ENCODE measurements around the gene TYW1. TPM values are rescaled to one million over a fixed set of nuclear protein-coding genes. Genes with fewer than 3 reads are reported as not detected.
"Not testable (repeated sequence)": the region's sequence is repeated elsewhere in the genome, so short reads cannot be mapped to it uniquely, and the experiment has no call there.

Gene TYW1
- total RNA-seq, 2 donors from 2014 or later = 11.1 to 16.2 TPM

DNA sequence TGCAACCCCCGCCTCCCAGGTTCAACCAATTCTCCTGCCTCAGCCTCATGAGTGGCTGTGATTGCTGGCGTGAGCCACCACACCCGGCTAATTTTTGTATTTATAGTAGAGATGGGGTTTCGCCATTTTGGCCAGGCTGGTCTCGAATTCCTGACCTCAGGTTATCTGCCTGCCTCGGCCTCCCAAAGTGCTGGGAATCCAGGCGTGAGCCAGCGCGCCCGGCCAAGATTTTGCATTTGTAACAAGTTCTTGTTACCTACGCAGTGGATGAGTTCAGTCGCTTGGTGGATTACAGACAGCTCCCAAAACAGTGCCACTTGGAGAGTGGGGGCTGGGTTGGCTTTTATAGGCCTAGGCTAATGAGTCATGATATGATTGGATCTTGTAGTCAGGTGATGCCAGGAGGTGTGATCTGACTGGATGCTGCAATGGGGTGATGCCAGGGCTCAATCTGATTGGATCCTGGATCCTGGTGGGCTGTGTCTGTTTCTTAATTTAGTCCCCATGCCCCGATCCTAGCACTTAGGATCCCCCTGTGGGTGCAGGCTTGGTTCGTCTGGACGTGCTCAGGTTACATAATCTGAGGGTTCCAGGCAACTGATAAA, 21.5 kb upstream of the TYW1 start:
- no peak for ATAC-seq (replicated peaks)
- Mint-ChIP-seq H3K27me3 (no peaks in the 10 kb centered on the region), H3K4me3 (no peak overlapping the region), H3K36me3 (ENCODE audit: low read depth) (no peaks in the 10 kb centered on the region), H3K9me3 (peaks cover 5% of the 10 kb centered on the region), H3K4me1 (no peaks in the 10 kb centered on the region), H3K27ac (no peak overlapping the region)

DNA sequence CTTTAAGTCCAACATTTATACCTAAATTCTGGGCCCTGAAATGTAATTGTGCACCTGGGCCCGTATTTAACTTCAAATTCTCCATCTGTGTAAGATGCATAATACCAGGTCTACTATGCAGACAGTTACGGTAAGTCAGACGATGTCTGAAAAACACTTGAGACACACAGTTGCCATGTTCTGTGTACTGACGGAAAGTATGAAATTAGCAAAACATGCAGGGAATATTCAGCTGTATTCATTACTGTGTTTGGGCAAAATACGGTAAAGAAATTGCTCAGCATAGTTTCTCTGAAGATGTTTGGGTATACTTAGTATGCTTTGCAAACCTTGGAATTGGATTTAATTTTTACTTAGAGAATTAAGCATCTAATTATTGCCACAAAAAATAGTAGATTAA, 18.3 kb upstream of the TYW1 start:
- H3K9me3 Mint-ChIP-seq = peaks cover 12% of the 10 kb centered on the region
- H3K27ac Mint-ChIP-seq; H3K27me3 Mint-ChIP-seq; H3K4me1 Mint-ChIP-seq; ATAC-seq (replicated peaks); H3K36me3 Mint-ChIP-seq (ENCODE audit: low read depth); H3K4me3 Mint-ChIP-seq: not testable (repeated sequence)

DNA sequence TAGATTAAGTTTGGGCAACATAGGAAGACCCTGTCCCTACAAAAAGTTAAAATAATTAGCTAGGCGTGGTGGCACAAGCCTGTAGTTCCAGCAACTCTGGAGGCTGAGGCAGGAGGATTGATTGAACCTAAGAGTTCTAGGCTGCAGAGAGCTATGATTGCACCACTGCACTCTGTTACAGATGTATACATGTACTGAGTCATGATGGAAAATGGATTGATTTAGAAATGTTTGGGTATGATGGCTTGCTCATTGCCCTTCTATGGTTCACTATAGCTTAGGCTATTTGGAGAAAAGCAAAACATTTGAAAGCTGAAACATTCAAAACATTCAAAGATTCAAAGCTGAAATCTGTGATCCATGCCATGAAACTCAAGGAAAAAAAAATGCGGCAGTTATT, 17.6 kb upstream of the TYW1 start:
- not testable (repeated sequence) for H3K36me3 Mint-ChIP-seq (ENCODE audit: low read depth); H3K4me1 Mint-ChIP-seq; H3K27ac Mint-ChIP-seq; ATAC-seq (replicated peaks); H3K27me3 Mint-ChIP-seq; H3K4me3 Mint-ChIP-seq
- H3K9me3 Mint-ChIP-seq = peaks cover 12% of the 10 kb centered on the region

GRCh38 chr7:66980336-66980735, 16.3 kb upstream of the TYW1 start:
- not testable (repeated sequence) for H3K27ac Mint-ChIP-seq; H3K4me1 Mint-ChIP-seq; H3K4me3 Mint-ChIP-seq; ATAC-seq (replicated peaks); H3K27me3 Mint-ChIP-seq; H3K36me3 Mint-ChIP-seq (ENCODE audit: low read depth)
- peaks cover 12% of the 10 kb centered on the region for H3K9me3 Mint-ChIP-seq

DNA sequence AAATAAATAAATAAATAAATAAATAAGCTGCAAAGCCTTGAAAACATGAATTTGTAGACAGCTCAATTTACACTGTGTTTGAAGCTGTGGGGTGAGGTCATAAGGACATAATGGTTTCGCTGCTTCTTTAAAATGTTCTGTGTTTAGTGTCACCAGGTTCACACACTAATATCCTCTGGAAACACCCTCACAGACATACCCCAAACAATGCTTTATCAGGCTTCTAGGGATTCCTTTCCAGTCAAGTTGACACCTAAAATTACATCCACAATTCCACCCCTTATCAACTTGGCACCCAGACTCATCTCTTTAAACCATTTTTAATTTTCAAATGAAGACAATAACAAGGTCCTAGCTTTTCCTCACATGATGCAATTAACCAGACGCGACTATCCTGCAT, 7.1 kb upstream of the TYW1 start:
- H3K4me1 Mint-ChIP-seq; ATAC-seq (replicated peaks): not testable (repeated sequence)
- H3K36me3 Mint-ChIP-seq (ENCODE audit: low read depth) = peaks cover 80% of the 10 kb centered on the region

DNA sequence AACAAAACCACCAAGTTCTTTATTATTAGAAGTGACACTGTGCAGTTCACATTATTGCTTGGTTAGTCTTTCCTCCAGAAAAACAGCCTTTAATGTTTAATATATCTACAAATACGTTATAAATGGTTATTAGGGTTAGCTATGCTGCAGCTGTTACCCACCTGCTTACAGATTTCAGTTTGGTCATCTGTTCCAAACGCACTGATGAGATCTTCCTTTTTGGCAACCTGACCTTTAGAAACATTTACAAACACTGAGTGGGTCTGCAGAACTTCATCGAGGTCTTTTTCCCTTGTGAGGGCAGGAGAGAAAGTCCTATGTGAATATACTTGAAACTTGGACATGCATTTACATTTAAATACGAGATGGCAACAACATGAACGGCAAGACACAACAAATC, 2.6 kb upstream of the TYW1 start:
- not testable (repeated sequence) for H3K4me1 Mint-ChIP-seq; H3K9me3 Mint-ChIP-seq; ATAC-seq (replicated peaks); H3K27me3 Mint-ChIP-seq
- peak overlapping the region; percentile 90 for H3K27ac Mint-ChIP-seq
- H3K4me3 Mint-ChIP-seq = peak overlapping the region; percentile 84
- H3K36me3 Mint-ChIP-seq (ENCODE audit: low read depth) = peaks cover 82% of the 10 kb centered on the region

More for the DNA sequence above, 7.1 kb upstream of the TYW1 start:
- H3K9me3 Mint-ChIP-seq, H3K4me3 Mint-ChIP-seq, H3K27ac Mint-ChIP-seq, H3K27me3 Mint-ChIP-seq: not testable (repeated sequence)

DNA sequence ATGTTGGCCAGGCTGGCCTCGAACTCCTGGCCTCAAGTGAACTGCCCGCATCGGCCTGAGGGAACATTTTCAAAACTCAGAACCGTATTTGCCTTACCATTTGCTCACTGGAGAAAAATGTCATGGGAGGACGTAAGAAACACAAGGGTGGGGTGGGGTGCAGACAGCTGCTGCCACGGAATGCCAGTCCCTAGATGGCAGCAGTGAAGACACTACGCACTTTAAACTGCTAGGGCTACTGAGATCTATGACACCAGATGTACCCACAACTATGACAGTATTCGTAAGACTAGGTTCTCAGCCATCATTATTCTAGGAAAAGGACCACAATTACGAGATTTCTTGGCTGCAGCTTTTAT, 2.0 kb upstream of the TYW1 start:
- peak overlapping the region; percentile 90 for H3K27ac Mint-ChIP-seq
- H3K9me3 Mint-ChIP-seq, H3K4me1 Mint-ChIP-seq, H3K27me3 Mint-ChIP-seq: not testable (repeated sequence)
- peak; percentile 56 for ATAC-seq (replicated peaks)
- peak overlapping the region; percentile 84 for H3K4me3 Mint-ChIP-seq
- peaks cover 85% of the 10 kb centered on the region for H3K36me3 Mint-ChIP-seq (ENCODE audit: low read depth)

DNA sequence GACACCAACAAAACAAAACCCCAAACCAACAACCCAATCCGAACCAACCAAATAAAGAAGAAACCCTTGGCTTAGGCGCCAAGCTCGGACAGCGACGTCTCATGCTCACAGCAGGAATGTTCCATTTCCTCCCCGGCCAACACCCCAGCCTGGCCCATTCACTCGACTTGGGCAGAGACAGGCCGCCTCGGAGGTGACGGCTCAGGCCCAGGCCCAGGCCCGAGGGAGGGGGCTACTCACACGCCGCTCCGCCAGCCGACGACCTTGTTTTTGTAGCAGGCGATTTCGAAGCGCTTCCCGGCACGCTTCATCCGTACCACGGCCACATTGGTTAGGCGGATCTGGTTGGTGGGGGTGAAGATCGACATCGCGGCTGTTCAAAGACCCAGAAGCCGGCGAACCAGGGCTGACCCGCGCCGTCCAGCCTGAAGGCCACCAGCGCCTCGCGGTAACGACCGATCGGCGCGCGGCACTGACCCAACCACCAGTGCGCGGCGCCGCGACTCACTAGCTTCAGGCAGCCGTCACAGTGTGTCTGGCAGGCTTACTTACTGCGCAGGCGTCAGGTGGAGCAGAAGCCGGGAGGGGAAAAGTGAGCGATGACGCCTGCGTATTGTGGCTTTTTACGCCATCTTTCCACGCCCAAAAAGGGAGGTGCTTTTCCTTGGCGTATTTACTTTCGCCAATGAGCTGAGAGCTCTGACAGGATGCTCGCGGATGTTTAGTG, 1.4 kb upstream of the TYW1 start, which contains the start of gene SBDS:
SBDS (minus strand) TSS at position 537 of the 727 bp plus-strand sequence; CDS start at position 368, 169 bp downstream.
- H3K9me3 Mint-ChIP-seq, H3K4me1 Mint-ChIP-seq, H3K27me3 Mint-ChIP-seq: not testable (repeated sequence)
- peaks cover 84% of the 10 kb centered on the region for H3K36me3 Mint-ChIP-seq (ENCODE audit: low read depth)
- H3K4me3 Mint-ChIP-seq = peak within 1 kb of the TSS; percentile 84
- H3K27ac Mint-ChIP-seq = peak within 1 kb of the TSS; percentile 90
- ATAC-seq (replicated peaks) = peak; percentile 70

DNA sequence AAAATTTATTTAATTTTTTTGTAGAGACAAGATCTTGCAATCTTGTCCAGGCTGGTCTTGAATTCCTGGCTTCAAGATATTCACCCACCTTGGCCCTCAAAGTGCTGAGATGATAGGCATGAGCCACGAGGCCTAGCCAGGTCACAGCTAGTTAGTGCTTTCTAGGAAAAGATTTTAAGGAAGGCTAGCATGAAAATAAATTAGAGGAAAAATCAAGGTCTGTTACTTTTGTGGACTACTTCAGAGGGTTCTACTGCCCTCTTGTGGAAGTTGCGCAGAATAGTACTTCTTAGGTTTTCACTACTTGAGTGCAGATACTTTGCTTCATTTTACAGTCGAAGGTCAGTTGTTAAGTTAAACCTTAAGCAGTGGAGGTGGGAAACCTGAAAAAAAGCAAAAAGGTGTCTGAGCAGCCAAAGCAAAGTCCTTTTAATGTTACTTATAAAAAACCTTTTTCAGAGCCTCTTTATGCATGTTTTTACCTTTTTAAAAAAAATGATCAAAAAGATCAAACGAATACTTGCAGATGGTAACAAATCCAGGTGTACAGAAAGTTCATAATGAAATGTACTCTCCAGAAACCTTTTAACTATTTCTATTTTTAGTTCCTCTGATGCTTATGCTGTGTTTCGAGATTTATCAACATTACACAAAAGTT, 4.1 kb downstream of the TYW1 start:
- not testable (repeated sequence) for H3K9me3 Mint-ChIP-seq; H3K4me3 Mint-ChIP-seq; H3K27ac Mint-ChIP-seq; H3K27me3 Mint-ChIP-seq; H3K4me1 Mint-ChIP-seq; ATAC-seq (replicated peaks)
- peaks cover 76% of the 10 kb centered on the region for H3K36me3 Mint-ChIP-seq (ENCODE audit: low read depth)

DNA sequence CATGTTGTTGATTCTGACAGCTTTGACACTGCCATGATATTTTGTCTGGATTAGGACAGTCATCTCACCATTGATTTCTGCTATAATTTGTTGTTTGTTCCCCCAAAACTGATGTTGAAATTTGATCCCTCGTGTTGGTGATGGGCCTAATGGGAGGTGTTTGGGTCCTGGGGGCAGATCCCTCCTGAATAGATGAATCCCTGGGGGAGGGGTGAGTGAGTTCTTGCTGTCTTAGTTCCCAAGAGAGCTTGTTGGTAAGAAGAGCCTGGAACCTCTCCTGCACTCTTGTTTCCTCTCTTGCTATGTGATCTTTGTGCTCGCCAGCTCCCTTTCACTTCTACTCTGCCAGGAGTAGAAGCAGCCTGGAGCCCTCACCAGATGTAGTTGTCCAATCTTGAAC, 7.5 kb downstream of the TYW1 start:
- peaks cover 88% of the 10 kb centered on the region for H3K36me3 Mint-ChIP-seq (ENCODE audit: low read depth)
- not testable (repeated sequence) for H3K27ac Mint-ChIP-seq; H3K27me3 Mint-ChIP-seq; H3K9me3 Mint-ChIP-seq; H3K4me3 Mint-ChIP-seq; H3K4me1 Mint-ChIP-seq; ATAC-seq (replicated peaks)

- Mint-ChIP-seq H3K4me3 (no peak overlapping the region), H3K4me1 (no peaks in the 10 kb centered on the region), H3K27me3 (no peaks in the 10 kb centered on the region), H3K36me3 (ENCODE audit: low read depth) (peaks cover 100% of the 10 kb centered on the region), H3K27ac (no peak overlapping the region), H3K9me3 (no peaks in the 10 kb centered on the region)
- no peak for ATAC-seq (replicated peaks)
Measured at GRCh38 chr7:67006965-67007364, 10.3 kb downstream of the TYW1 start.

DNA sequence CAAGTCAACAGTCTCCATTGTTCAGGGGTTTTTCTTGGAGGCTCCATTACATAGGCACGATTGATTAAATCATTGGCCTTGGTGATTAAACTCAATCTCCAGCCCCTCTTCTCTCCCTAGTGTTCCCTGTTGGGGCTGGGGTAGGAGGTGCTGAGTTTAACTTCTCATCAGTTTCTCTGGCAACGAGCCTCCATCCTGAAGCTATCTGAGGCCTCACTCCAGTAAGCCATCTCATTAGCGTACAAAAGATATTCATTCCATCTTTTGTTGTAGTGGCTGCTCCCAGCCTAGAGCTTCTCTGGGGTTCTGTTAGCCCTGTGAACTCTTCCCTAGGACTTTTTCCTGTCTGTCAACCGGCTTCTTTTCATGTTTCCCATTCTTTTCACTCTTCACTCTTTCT, 11.6 kb downstream of the TYW1 start:
- Mint-ChIP-seq H3K4me3 (no peak overlapping the region), H3K4me1 (no peaks in the 10 kb centered on the region), H3K27ac (no peak overlapping the region), H3K9me3 (no peaks in the 10 kb centered on the region), H3K36me3 (ENCODE audit: low read depth) (peaks cover 100% of the 10 kb centered on the region), H3K27me3 (no peaks in the 10 kb centered on the region)
- no peak for ATAC-seq (replicated peaks)

- not testable (repeated sequence) for H3K9me3 Mint-ChIP-seq; H3K27ac Mint-ChIP-seq; H3K4me1 Mint-ChIP-seq; H3K27me3 Mint-ChIP-seq; H3K4me3 Mint-ChIP-seq; ATAC-seq (replicated peaks)
- H3K36me3 Mint-ChIP-seq (ENCODE audit: low read depth) = peaks cover 100% of the 10 kb centered on the region
Measured at GRCh38 chr7:67009677-67010076, 13.0 kb downstream of the TYW1 start.

- H3K4me3 Mint-ChIP-seq; H3K9me3 Mint-ChIP-seq; ATAC-seq (replicated peaks); H3K4me1 Mint-ChIP-seq; H3K27me3 Mint-ChIP-seq; H3K27ac Mint-ChIP-seq: not testable (repeated sequence)
- H3K36me3 Mint-ChIP-seq (ENCODE audit: low read depth) = peaks cover 95% of the 10 kb centered on the region
Measured at GRCh38 chr7:67014076-67014622, 17.5 kb downstream of the TYW1 start.

GRCh38 chr7:67017971-67018370, 21.3 kb downstream of the TYW1 start:
- ATAC-seq (replicated peaks); H3K4me1 Mint-ChIP-seq; H3K27me3 Mint-ChIP-seq; H3K4me3 Mint-ChIP-seq; H3K27ac Mint-ChIP-seq; H3K9me3 Mint-ChIP-seq: not testable (repeated sequence)
- H3K36me3 Mint-ChIP-seq (ENCODE audit: low read depth) = peaks cover 95% of the 10 kb centered on the region

Data from activated T-helper 17 cell treated with anti-CD3 and anti-CD28 coated beads, Interleukin-2, amount 50 U/mL, for 72 hours (primary cell).